SJSA1 (cell line): ENCODE measurements around the gene GDPD5. TPM values are rescaled to one million over a fixed set of nuclear protein-coding genes. Genes with fewer than 3 reads are reported as not detected.

Experiments
- DNase-seq, 2 experiments: peaks; one replicate each; pipeline ENCODE4 v3.0.0-alpha.2; 2015 to 2020; ENCODE audit warnings: low spot score in 2 of 2, low read depth in 1 of 2
- H3K27ac ChIP-seq: fragments of 250-450 bp; sonication (Bioruptor Pico); 2 replicates; pipeline ENCODE4 v1.5.1; 2020; ENCODE audit warnings: mild to moderate bottlenecking, moderate library complexity
- H3K27me3 ChIP-seq: fragments of 250-450 bp; sonication (Bioruptor Pico); replicated peaks from 2 replicates; pipeline ENCODE4 v1.5.1; 2020; ENCODE audit warnings: mild to moderate bottlenecking, moderate library complexity
- H3K36me3 ChIP-seq: fragments of 250-450 bp; sonication (Bioruptor Pico); 2 replicates; pipeline ENCODE4 v1.5.1; 2020; ENCODE audit warnings: mild to moderate bottlenecking
- H3K4me1 ChIP-seq: fragments of 250-450 bp; sonication (Bioruptor Pico); replicated peaks from 2 replicates; pipeline ENCODE4 v1.6.1; 2021; ENCODE audit warnings: mild to moderate bottlenecking
- H3K4me3 ChIP-seq: fragments of 250-450 bp; sonication (Bioruptor Pico); 2 replicates; pipeline ENCODE4 v1.5.1; 2020; ENCODE audit warnings: mild to moderate bottlenecking
- H3K9me3 ChIP-seq: fragments of 250-450 bp; sonication (Bioruptor Pico); replicated peaks from 2 replicates; pipeline ENCODE4 v1.5.1; 2020; ENCODE audit warnings: mild to moderate bottlenecking
- total RNA-seq: library from RNA; depleted of rRNA; stranded (reverse); fragments of >200 nt; shearing (Covaris generic); gene quantifications from 2 replicates; pipeline ENCODE4 v1.2.3, GENCODE V29; 2014

The GDPD5 gene
- total RNA-seq, 1 experiment from 2014 or later, result 2.5 TPM

GRCh38 chr11:75553182-75553581, 27.4 kb upstream of the GDPD5 start:
- no peak overlapping the region for H3K4me3 ChIP-seq
- no peaks in the 10 kb centered on the region for H3K27me3 ChIP-seq
- H3K9me3 ChIP-seq, result no peaks in the 10 kb centered on the region
- peaks cover 23% of the 10 kb centered on the region for H3K4me1 ChIP-seq
- DNase-seq, result no peak
- H3K27ac ChIP-seq, result no peak overlapping the region
- H3K36me3 ChIP-seq, result no peaks in the 10 kb centered on the region

- Histone ChIP-seq H3K4me1 (peaks cover 14% of the 10 kb centered on the region), H3K36me3 (no peaks in the 10 kb centered on the region), H3K4me3 (no peak overlapping the region), H3K27ac (no peak overlapping the region), H3K9me3 (no peaks in the 10 kb centered on the region), H3K27me3 (no peaks in the 10 kb centered on the region)
- no peak for DNase-seq
Measured at GRCh38 chr11:75549370-75549958, 23.7 kb upstream of the GDPD5 start.

- no peak overlapping the region for H3K27ac ChIP-seq
- H3K4me1 ChIP-seq, result peaks cover 6% of the 10 kb centered on the region
- DNase-seq, result no peak
- no peaks in the 10 kb centered on the region for H3K27me3 ChIP-seq
- no peaks in the 10 kb centered on the region for H3K36me3 ChIP-seq
- no peak overlapping the region for H3K4me3 ChIP-seq
- no peaks in the 10 kb centered on the region for H3K9me3 ChIP-seq
Measured at GRCh38 chr11:75548595-75549272, 23.0 kb upstream of the GDPD5 start.

GRCh38 chr11:75547617-75548058, 21.9 kb upstream of the GDPD5 start:
- Histone ChIP-seq H3K4me3 (no peak overlapping the region), H3K27ac (no peak overlapping the region), H3K9me3 (no peaks in the 10 kb centered on the region), H3K27me3 (no peaks in the 10 kb centered on the region), H3K4me1 (peaks cover 4% of the 10 kb centered on the region; the same call in 1 of the 2 replicates), H3K36me3 (no peaks in the 10 kb centered on the region)
- peak; percentile 49 to 57 for DNase-seq

GRCh38 chr11:75547177-75547576, 21.4 kb upstream of the GDPD5 start:
- Histone ChIP-seq H3K36me3 (no peaks in the 10 kb centered on the region), H3K27me3 (no peaks in the 10 kb centered on the region), H3K4me3 (no peak overlapping the region), H3K9me3 (no peaks in the 10 kb centered on the region), H3K27ac (no peak overlapping the region), H3K4me1 (peaks cover 4% of the 10 kb centered on the region; the same call in 1 of the 2 replicates)
- DNase-seq, result no peak

GRCh38 chr11:75543806-75544205, 18.1 kb upstream of the GDPD5 start:
- no peaks in the 10 kb centered on the region for H3K9me3 ChIP-seq
- H3K4me3 ChIP-seq, result no peak overlapping the region
- H3K27ac ChIP-seq, result no peak overlapping the region
- no peaks in the 10 kb centered on the region for H3K27me3 ChIP-seq
- peaks cover 4% of the 10 kb centered on the region; the same call in 1 of the 2 replicates for H3K4me1 ChIP-seq
- DNase-seq, result no peak
- no peaks in the 10 kb centered on the region for H3K36me3 ChIP-seq

- Histone ChIP-seq H3K4me1 (no peaks in the 10 kb centered on the region), H3K36me3 (no peaks in the 10 kb centered on the region), H3K27me3 (no peaks in the 10 kb centered on the region), H3K4me3 (no peak overlapping the region), H3K9me3 (no peaks in the 10 kb centered on the region), H3K27ac (no peak overlapping the region)
- no peak for DNase-seq
Measured at GRCh38 chr11:75542088-75542438, 16.3 kb upstream of the GDPD5 start.

GRCh38 chr11:75541193-75542087, 15.7 kb upstream of the GDPD5 start:
- Histone ChIP-seq H3K27ac (no peak overlapping the region), H3K4me1 (no peaks in the 10 kb centered on the region), H3K4me3 (no peak overlapping the region), H3K36me3 (no peaks in the 10 kb centered on the region), H3K9me3 (no peaks in the 10 kb centered on the region), H3K27me3 (no peaks in the 10 kb centered on the region)
- no peak for DNase-seq

GRCh38 chr11:75539459-75540334, 14.0 kb upstream of the GDPD5 start:
- DNase-seq, result no peak
- Histone ChIP-seq H3K27me3 (no peaks in the 10 kb centered on the region), H3K9me3 (no peaks in the 10 kb centered on the region), H3K36me3 (no peaks in the 10 kb centered on the region), H3K4me1 (no peaks in the 10 kb centered on the region), H3K4me3 (no peak overlapping the region), H3K27ac (no peak overlapping the region)

- Histone ChIP-seq H3K4me1 (no peaks in the 10 kb centered on the region), H3K27me3 (no peaks in the 10 kb centered on the region), H3K4me3 (no peak overlapping the region), H3K9me3 (no peaks in the 10 kb centered on the region), H3K27ac (no peak overlapping the region), H3K36me3 (no peaks in the 10 kb centered on the region)
- DNase-seq, result no peak
Measured at GRCh38 chr11:75538150-75538942, 12.6 kb upstream of the GDPD5 start.

GRCh38 chr11:75537740-75538139, 12.0 kb upstream of the GDPD5 start:
- Histone ChIP-seq H3K4me3 (no peak overlapping the region), H3K27me3 (no peaks in the 10 kb centered on the region), H3K4me1 (no peaks in the 10 kb centered on the region), H3K36me3 (no peaks in the 10 kb centered on the region), H3K9me3 (no peaks in the 10 kb centered on the region), H3K27ac (no peak overlapping the region)
- no peak for DNase-seq

GRCh38 chr11:75536786-75537641, 11.3 kb upstream of the GDPD5 start:
- no peak overlapping the region for H3K4me3 ChIP-seq
- H3K27me3 ChIP-seq, result no peaks in the 10 kb centered on the region
- no peak overlapping the region for H3K27ac ChIP-seq
- DNase-seq, result no peak
- H3K9me3 ChIP-seq, result no peaks in the 10 kb centered on the region
- no peaks in the 10 kb centered on the region for H3K4me1 ChIP-seq
- H3K36me3 ChIP-seq, result no peaks in the 10 kb centered on the region
